ENCODE measurements around the gene COX4I1.

DNA sequence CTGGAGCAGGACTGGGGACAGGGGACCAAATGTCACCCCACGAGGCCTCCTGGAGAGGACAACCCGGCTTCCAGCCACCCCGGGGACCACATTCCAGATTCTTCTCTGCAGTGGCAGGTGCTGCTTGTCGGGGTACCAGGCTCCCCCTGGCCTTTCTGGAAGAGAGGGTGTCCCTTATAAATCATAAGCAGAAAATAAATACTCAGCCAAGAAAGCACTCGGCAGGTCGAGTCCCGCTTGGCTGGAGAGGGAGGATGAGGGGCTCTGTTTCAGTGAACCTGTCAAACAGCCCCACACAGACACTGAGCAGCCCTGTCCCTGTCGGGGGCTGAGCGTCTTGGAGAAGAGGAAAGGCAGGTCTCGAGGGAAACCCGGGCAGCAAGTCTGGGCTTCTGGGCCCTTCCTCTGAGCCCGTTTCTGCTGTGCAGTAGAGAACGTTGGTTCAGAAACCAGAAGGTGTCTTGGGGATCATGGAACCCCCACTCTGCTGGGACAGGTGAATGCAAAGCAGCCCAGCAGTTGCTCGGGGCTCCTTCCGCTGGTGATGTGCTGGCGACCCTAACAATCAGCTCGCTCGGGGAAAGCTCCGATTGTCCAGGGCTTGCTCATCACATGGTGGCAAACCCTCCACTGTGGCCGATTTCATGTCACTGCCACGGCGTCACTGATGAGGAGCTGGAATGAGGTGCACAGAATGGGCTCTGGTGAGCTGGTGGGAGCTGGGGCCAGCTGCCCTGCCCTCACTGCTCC is 36.6 kb downstream of the COX4I1 start:
- TF ChIP-seq, protein P1, sequence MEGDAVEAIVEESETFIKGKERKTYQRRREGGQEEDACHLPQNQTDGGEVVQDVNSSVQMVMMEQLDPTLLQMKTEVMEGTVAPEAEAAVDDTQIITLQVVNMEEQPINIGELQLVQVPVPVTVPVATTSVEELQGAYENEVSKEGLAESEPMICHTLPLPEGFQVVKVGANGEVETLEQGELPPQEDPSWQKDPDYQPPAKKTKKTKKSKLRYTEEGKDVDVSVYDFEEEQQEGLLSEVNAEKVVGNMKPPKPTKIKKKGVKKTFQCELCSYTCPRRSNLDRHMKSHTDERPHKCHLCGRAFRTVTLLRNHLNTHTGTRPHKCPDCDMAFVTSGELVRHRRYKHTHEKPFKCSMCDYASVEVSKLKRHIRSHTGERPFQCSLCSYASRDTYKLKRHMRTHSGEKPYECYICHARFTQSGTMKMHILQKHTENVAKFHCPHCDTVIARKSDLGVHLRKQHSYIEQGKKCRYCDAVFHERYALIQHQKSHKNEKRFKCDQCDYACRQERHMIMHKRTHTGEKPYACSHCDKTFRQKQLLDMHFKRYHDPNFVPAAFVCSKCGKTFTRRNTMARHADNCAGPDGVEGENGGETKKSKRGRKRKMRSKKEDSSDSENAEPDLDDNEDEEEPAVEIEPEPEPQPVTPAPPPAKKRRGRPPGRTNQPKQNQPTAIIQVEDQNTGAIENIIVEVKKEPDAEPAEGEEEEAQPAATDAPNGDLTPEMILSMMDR (IDR thresholded peaks at IDR 0.05 in 2 of 3, conservative IDR thresholded peaks at IDR 0.05 in 1 of 3; ENCODE audit: control insufficient read depth in 2 of 3, extremely low read depth in 1 of 3, insufficient read depth in 1 of 3, low read depth in 3 of 3, low read length in 3 of 3) = no peak
- TF ChIP-seq RAD21 (IDR thresholded peaks at IDR 0.05; ENCODE audit: insufficient read depth, low read depth, low read length) = no peak
- no peak for TF ChIP-seq REST (IDR thresholded peaks at IDR 0.05; ENCODE audit: low read depth, low read length)

All from GM12878 (cell line).